ENCODE results near the gene NPPB. TPM values are rescaled to one million over a fixed set of nuclear protein-coding genes. Genes with fewer than 3 reads are reported as not detected.

Gene NPPB
- total and polyA plus RNA-seq, 9 of the 15 experiments (the other 6 are each of a cell fraction or from before 2014, with no cell fraction given), result not detected

DNA sequence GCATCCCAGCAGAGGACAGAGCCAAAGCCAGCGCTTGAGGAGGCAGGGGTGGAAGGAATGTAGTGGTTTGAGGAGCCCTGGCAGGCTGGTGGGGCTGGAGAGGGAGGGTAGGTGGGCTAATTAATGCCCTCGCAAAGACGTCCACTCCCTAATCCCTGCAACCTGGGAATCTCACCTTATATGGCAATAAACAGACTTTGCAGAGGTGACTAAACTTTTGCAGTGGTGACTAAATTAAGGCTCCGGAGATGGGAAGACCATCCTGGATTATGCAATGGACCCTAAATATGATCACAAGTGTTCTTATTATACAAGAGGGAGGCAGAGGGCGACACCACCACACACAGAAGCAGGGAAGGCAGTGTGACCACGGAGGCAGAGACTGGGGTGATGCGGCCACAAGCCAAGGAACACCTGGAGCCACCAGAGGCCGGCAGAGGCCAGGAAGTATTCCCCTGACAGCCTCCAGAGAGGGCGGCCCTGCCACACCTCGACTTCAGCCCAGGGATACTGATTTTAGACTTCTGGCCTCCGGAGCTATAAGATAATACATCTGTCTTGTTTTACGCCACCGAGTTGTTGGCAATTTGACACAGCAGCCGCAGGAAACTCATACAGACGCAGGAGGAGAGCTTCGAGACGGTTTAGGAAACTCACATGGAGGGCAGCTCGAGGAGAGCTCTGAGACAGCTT is 23.1 kb upstream of the NPPB start (continued):
- TF ChIP-seq SRF (CRISPR knock-in tag; IDR thresholded peaks at IDR 0.05) (peak; percentile 36 to 83; a peak in 2 of 4 replicates), ILF3 (IDR thresholded peaks at IDR 0.05; ENCODE audit: borderline replicate concordance) (no peak), TAF15 (IDR thresholded peaks at IDR 0.05; ENCODE audit: low read depth, low read length) (no peak), PURB (CRISPR knock-in tag; IDR thresholded peaks at IDR 0.05; ENCODE audit: low read depth) (no peak), GABPB2 (CRISPR knock-in tag; conservative IDR thresholded peaks at IDR 0.05) (0 out of 2 replicates have a peak, but pooled peaks have one; percentile 68), TCF7L2 (IDR thresholded peaks at IDR 0.05; ENCODE audit: low read depth, low read length) (no peak), NCOA4 (IDR thresholded peaks at IDR 0.05; ENCODE audit: partially characterized antibody) (no peak), ZBTB17 (CRISPR knock-in tag; IDR thresholded peaks at IDR 0.05) (no peak), RBM25 (IDR thresholded peaks at IDR 0.05; ENCODE audit: low read depth, low read length, severe bottlenecking) (peak; percentile 91), OTX1 (CRISPR knock-in tag; IDR thresholded peaks at IDR 0.05) (no peak), RB1 (IDR thresholded peaks at IDR 0.05; ENCODE audit: low read depth) (0 out of 2 replicates have a peak, but pooled peaks have one; percentile 40)
- TF ChIP-seq, protein P1, sequence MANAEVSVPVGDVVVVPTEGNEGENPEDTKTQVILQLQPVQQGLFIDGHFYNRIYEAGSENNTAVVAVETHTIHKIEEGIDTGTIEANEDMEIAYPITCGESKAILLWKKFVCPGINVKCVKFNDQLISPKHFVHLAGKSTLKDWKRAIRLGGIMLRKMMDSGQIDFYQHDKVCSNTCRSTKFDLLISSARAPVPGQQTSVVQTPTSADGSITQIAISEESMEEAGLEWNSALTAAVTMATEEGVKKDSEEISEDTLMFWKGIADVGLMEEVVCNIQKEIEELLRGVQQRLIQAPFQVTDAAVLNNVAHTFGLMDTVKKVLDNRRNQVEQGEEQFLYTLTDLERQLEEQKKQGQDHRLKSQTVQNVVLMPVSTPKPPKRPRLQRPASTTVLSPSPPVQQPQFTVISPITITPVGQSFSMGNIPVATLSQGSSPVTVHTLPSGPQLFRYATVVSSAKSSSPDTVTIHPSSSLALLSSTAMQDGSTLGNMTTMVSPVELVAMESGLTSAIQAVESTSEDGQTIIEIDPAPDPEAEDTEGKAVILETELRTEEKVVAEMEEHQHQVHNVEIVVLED (CRISPR knock-in tag; IDR thresholded peaks at IDR 0.05), result no peak
- TF ChIP-seq, protein P2, sequence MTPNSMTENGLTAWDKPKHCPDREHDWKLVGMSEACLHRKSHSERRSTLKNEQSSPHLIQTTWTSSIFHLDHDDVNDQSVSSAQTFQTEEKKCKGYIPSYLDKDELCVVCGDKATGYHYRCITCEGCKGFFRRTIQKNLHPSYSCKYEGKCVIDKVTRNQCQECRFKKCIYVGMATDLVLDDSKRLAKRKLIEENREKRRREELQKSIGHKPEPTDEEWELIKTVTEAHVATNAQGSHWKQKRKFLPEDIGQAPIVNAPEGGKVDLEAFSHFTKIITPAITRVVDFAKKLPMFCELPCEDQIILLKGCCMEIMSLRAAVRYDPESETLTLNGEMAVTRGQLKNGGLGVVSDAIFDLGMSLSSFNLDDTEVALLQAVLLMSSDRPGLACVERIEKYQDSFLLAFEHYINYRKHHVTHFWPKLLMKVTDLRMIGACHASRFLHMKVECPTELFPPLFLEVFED (CRISPR knock-in tag; conservative IDR thresholded peaks at IDR 0.05), result no peak
- TF ChIP-seq, protein P3, sequence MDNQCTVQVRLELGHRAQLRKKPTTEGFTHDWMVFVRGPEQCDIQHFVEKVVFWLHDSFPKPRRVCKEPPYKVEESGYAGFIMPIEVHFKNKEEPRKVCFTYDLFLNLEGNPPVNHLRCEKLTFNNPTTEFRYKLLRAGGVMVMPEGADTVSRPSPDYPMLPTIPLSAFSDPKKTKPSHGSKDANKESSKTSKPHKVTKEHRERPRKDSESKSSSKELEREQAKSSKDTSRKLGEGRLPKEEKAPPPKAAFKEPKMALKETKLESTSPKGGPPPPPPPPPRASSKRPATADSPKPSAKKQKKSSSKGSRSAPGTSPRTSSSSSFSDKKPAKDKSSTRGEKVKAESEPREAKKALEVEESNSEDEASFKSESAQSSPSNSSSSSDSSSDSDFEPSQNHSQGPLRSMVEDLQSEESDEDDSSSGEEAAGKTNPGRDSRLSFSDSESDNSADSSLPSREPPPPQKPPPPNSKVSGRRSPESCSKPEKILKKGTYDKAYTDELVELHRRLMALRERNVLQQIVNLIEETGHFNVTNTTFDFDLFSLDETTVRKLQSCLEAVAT (IDR thresholded peaks at IDR 0.05), result no peak
- TF ChIP-seq, protein P4, sequence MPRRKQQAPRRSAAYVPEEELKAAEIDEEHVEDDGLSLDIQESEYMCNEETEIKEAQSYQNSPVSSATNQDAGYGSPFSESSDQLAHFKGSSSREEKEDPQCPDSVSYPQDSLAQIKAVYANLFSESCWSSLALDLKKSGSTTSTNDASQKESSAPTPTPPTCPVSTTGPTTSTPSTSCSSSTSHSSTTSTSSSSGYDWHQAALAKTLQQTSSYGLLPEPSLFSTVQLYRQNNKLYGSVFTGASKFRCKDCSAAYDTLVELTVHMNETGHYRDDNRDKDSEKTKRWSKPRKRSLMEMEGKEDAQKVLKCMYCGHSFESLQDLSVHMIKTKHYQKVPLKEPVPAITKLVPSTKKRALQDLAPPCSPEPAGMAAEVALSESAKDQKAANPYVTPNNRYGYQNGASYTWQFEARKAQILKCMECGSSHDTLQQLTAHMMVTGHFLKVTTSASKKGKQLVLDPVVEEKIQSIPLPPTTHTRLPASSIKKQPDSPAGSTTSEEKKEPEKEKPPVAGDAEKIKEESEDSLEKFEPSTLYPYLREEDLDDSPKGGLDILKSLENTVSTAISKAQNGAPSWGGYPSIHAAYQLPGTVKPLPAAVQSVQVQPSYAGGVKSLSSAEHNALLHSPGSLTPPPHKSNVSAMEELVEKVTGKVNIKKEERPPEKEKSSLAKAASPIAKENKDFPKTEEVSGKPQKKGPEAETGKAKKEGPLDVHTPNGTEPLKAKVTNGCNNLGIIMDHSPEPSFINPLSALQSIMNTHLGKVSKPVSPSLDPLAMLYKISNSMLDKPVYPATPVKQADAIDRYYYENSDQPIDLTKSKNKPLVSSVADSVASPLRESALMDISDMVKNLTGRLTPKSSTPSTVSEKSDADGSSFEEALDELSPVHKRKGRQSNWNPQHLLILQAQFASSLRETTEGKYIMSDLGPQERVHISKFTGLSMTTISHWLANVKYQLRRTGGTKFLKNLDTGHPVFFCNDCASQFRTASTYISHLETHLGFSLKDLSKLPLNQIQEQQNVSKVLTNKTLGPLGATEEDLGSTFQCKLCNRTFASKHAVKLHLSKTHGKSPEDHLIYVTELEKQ (CRISPR knock-in tag; IDR thresholded peaks at IDR 0.05), result no peak
- TF ChIP-seq, protein P5, sequence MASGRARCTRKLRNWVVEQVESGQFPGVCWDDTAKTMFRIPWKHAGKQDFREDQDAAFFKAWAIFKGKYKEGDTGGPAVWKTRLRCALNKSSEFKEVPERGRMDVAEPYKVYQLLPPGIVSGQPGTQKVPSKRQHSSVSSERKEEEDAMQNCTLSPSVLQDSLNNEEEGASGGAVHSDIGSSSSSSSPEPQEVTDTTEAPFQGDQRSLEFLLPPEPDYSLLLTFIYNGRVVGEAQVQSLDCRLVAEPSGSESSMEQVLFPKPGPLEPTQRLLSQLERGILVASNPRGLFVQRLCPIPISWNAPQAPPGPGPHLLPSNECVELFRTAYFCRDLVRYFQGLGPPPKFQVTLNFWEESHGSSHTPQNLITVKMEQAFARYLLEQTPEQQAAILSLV (tag; IDR thresholded peaks at IDR 0.05), result no peak
- TF ChIP-seq, protein P6, sequence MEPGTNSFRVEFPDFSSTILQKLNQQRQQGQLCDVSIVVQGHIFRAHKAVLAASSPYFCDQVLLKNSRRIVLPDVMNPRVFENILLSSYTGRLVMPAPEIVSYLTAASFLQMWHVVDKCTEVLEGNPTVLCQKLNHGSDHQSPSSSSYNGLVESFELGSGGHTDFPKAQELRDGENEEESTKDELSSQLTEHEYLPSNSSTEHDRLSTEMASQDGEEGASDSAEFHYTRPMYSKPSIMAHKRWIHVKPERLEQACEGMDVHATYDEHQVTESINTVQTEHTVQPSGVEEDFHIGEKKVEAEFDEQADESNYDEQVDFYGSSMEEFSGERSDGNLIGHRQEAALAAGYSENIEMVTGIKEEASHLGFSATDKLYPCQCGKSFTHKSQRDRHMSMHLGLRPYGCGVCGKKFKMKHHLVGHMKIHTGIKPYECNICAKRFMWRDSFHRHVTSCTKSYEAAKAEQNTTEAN (CRISPR knock-in tag; IDR thresholded peaks at IDR 0.05), result no peak

Data from K562 (cell line).